Caco-2 (cell line): Measurements from ENCODE around the gene POLR2I. TPM values are rescaled to one million over a fixed set of nuclear protein-coding genes. Genes with fewer than 3 reads are reported as not detected.

Experiments used
- BruUV-seq: library from RNA; stranded (reverse); fragments of 400-500 nt; replicated peaks from 2 replicates; lab custom pipeline; 2021; lab: Mats Ljungman, UMichigan
- CTCF ChIA-PET: fragments of 300-600 bp; sonication (Branson Sonifier 250); formaldehyde crosslinking; loops from one replicate; lab custom pipeline; 2022; ENCODE audit warnings: antibody characterized with exemption; lab: Charles Lee
- POLR2A ChIA-PET: fragments of 300-600 bp; sonication (Branson Sonifier 250); formaldehyde crosslinking; loops from one replicate; lab custom pipeline; 2022; ENCODE audit warnings: antibody characterized with exemption; lab: Charles Lee
- DNase-seq, 2 experiments: peaks; one replicate each; pipeline versions ENCODE4 v3.0.0 to v3.0.0-alpha.2; 2020 to 2022
- H3K27me3 ChIP-seq: replicated peaks from 2 replicates; pipeline ENCODE4 v1.6.0; 2011; ENCODE audit warnings: low read length; ENCODE audit not compliant: control insufficient read depth, insufficient read depth
- H3K36me3 ChIP-seq: 2 replicates; pipeline ENCODE4 v1.5.1; 2011; ENCODE audit warnings: low read length; ENCODE audit not compliant: control insufficient read depth, insufficient read depth
- H3K4me1 ChIP-seq: fragments of 250-450 bp; sonication (Bioruptor Pico); 2 replicates; pipeline ENCODE4 v1.5.1; 2020; ENCODE audit warnings: mild to moderate bottlenecking
- H3K4me3 ChIP-seq: 2 replicates; pipeline ENCODE4 v1.5.1; 2011; ENCODE audit warnings: low read depth, mild to moderate bottlenecking, control low read depth, low read length
- H3K9me3 ChIP-seq: fragments of 250-450 bp; sonication (Bioruptor Pico); 2 replicates; pipeline ENCODE4 v1.5.1; 2020; ENCODE audit warnings: mild to moderate bottlenecking, moderate library complexity
- H3K27ac Mint-ChIP-seq: one replicate; pipeline ENCODE4 v1.8.0; 2022; ENCODE audit warnings: mixed read lengths; ENCODE audit not compliant: unreplicated experiment
- H3K27me3 Mint-ChIP-seq: one replicate; pipeline ENCODE4 v1.8.0; 2022; ENCODE audit warnings: mixed read lengths; ENCODE audit not compliant: insufficient read depth, unreplicated experiment
- H3K36me3 Mint-ChIP-seq: one replicate; pipeline ENCODE4 v1.8.0; 2022; ENCODE audit warnings: mild to moderate bottlenecking, mixed read lengths; ENCODE audit not compliant: insufficient read depth, unreplicated experiment
- H3K4me1 Mint-ChIP-seq: one replicate; pipeline ENCODE4 v1.8.0; 2022; ENCODE audit warnings: low read depth, mixed read lengths; ENCODE audit not compliant: unreplicated experiment
- H3K4me3 Mint-ChIP-seq: one replicate; pipeline ENCODE4 v1.8.0; 2022; ENCODE audit warnings: mild to moderate bottlenecking, moderate library complexity, mixed read lengths; ENCODE audit not compliant: unreplicated experiment
- H3K9me3 Mint-ChIP-seq: one replicate; pipeline ENCODE4 v1.8.0; 2022; ENCODE audit warnings: mixed read lengths; ENCODE audit not compliant: unreplicated experiment
- intact Hi-C: fragments of 100-400 bp; cut with micrococcal nuclease; formaldehyde crosslinking; loops from one replicate; pipeline ENCODE4 v1.10.0; 2022; ENCODE audit not compliant: unreplicated experiment
- total RNA-seq: library from RNA; stranded (reverse); gene quantifications from 2 replicates; pipeline ENCODE4 v1.2.3, GENCODE V29; 2022
- TF ChIP-seq, protein P1 (sequence below), 2 experiments: fragments of 200-600 bp in 1 of 2; IDR thresholded peaks; 1 replicate in 1 of 2; 2 replicates in 1 of 2; pipeline versions ENCODE4 v1.5.1 to v1.8.0; 2011 to 2022; ENCODE audit warnings: antibody characterized with exemption in 1 of 2, control low read depth in 1 of 2, inconsistent platforms in 1 of 2, low read depth in 1 of 2, low read length in 1 of 2, mild to moderate bottlenecking in 1 of 2, moderate library complexity in 1 of 2; ENCODE audit not compliant: insufficient read depth in 1 of 2, severe bottlenecking in 1 of 2, unreplicated experiment in 1 of 2

Gene POLR2I
- total RNA-seq, 1 experiment from 2014 or later: 129 TPM

DNA sequence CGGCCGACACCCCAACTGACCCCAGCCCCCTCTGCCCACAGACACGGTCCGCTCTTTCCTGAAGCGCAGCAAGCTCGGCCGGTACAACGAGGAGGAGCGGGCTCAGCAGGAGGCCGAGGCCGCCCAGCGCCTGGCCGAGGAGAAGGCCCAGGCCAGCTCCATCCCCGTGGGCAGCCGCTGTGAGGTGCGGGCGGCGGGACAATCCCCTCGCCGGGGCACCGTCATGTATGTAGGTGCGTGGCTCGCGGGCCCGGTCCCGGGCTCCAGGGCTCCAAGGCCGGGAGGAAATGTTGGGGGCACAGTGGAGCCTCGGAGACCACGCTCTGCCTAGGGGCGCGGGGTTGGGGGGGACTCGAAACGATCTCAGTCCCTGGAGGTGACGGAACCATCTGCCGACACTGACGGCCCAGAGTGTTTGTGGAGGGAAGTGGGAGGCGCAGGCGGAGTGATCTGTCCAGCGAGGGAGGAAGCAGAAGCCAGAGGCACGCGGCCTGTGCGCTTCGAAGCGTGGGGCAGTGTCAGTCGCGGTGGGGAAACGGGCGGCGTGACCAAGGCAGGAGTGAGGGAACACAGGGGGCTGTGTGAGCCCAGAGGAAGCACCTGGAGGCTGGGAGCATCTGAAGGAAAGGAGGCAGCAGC, 6.9 kb upstream of the POLR2I start:
- no peak for DNase-seq
- intact Hi-C loops: no loop called here
- Mint-ChIP-seq H3K4me1 (peaks cover 24% of the 10 kb centered on the region), H3K36me3 (peaks cover 48% of the 10 kb centered on the region), H3K27me3 (no peaks in the 10 kb centered on the region), H3K27ac (no peak overlapping the region), H3K4me3 (no peak overlapping the region), H3K9me3 (no peaks in the 10 kb centered on the region)
- H3K27me3 ChIP-seq: no peaks in the 10 kb centered on the region
- POLR2A ChIA-PET: no interaction called here
- no peak overlapping the region for H3K4me3 ChIP-seq
- peaks cover 1% of the 10 kb centered on the region for H3K36me3 ChIP-seq
- no TSS peak for BruUV-seq
- TF ChIP-seq, protein P1, sequence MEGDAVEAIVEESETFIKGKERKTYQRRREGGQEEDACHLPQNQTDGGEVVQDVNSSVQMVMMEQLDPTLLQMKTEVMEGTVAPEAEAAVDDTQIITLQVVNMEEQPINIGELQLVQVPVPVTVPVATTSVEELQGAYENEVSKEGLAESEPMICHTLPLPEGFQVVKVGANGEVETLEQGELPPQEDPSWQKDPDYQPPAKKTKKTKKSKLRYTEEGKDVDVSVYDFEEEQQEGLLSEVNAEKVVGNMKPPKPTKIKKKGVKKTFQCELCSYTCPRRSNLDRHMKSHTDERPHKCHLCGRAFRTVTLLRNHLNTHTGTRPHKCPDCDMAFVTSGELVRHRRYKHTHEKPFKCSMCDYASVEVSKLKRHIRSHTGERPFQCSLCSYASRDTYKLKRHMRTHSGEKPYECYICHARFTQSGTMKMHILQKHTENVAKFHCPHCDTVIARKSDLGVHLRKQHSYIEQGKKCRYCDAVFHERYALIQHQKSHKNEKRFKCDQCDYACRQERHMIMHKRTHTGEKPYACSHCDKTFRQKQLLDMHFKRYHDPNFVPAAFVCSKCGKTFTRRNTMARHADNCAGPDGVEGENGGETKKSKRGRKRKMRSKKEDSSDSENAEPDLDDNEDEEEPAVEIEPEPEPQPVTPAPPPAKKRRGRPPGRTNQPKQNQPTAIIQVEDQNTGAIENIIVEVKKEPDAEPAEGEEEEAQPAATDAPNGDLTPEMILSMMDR (IDR thresholded peaks at IDR 0.05; ENCODE audit: insufficient read depth in 1 of 2, low read depth in 1 of 2, low read length in 1 of 2, severe bottlenecking in 1 of 2, unreplicated experiment in 1 of 2): no peak
- CTCF ChIA-PET: no interaction called here
- no peaks in the 10 kb centered on the region for H3K9me3 ChIP-seq
- H3K4me1 ChIP-seq: peaks cover 9% of the 10 kb centered on the region; the same call in 1 of the 2 replicates

DNA sequence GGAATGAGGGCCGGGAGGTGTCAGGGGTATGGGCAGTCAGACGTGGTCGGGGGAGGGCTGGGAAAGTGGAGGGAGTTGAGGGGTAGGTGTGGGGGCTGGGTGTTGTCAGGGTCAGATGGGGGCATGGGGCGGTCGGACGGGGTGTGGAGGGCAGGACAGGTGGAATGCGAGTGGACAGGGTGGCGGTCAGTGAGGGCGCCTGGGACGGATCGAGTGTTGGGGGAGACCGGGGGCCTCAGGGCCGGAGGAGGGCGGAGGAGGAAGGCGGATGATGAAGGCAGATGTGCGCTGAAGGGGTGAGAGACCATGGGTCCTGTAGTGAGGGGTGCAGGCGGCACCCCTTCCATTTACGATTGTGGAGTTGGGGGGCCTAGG, 6.3 kb upstream of the POLR2I start:
- no peak overlapping the region for H3K4me3 Mint-ChIP-seq
- peaks cover 12% of the 10 kb centered on the region; the same call in 1 of the 2 replicates for H3K4me1 ChIP-seq
- ChIA-PET CTCF (no interaction called here), POLR2A (no interaction called here)
- no peak overlapping the region for H3K27ac Mint-ChIP-seq
- no peak overlapping the region for H3K4me3 ChIP-seq
- no peak for DNase-seq
- H3K9me3 ChIP-seq: no peaks in the 10 kb centered on the region
- no peaks in the 10 kb centered on the region for H3K27me3 ChIP-seq
- BruUV-seq: no TSS peak
- peaks cover 54% of the 10 kb centered on the region for H3K36me3 Mint-ChIP-seq
- intact Hi-C loops: no loop called here
- no peaks in the 10 kb centered on the region for H3K27me3 Mint-ChIP-seq
- H3K36me3 ChIP-seq: peaks cover 1% of the 10 kb centered on the region
- TF ChIP-seq, protein P1 (IDR thresholded peaks at IDR 0.05; ENCODE audit: insufficient read depth in 1 of 2, low read depth in 1 of 2, low read length in 1 of 2, severe bottlenecking in 1 of 2, unreplicated experiment in 1 of 2): no peak
- H3K4me1 Mint-ChIP-seq: peaks cover 30% of the 10 kb centered on the region
- no peaks in the 10 kb centered on the region for H3K9me3 Mint-ChIP-seq

DNA sequence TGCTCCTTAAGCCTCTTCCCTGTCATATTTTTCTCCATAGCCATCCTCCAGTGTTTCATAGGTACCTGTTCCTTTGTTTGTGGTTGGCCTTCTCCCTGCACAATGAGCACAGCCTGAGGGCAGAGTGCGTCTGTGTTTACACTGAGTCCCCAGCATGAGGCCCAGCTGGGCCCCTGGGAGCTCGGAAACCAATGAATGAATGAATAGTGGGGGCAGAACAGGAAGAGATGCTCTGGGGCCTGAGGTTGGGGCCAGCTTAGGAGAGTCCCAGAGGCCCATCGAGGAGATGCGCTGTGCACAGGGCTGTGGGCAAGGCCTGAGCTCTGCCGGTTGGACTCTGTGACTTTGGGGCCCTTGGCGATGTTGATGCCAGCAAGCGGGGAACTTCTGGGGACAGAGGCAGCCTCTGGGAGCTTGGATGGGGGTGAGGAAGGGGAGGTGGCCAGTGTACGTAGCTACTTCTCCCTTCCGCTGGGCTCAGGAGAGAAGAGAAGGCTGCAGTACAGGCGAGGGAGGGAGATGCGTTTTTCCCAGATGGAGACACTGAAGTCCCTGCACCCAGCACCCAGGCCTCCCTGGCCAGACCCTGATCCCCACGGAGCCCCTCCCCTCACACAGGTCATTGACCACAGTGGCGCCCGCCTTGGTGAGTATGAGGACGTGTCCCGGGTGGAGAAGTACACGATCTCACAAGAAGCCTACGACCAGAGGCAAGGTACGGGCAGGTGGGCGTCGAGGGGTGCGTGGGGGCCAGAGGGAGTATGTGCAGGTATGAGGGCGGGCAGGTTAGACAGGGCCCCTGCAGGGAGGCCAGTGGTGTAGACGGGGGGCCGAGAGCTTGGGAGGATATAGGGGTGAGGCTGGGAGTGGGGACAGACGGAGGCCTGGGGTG, 5.7 kb upstream of the POLR2I start:
- Mint-ChIP-seq H3K9me3 (no peaks in the 10 kb centered on the region), H3K4me1 (peaks cover 30% of the 10 kb centered on the region), H3K27ac (peak overlapping the region; percentile 17), H3K4me3 (peak overlapping the region; percentile 17), H3K36me3 (peaks cover 54% of the 10 kb centered on the region), H3K27me3 (no peaks in the 10 kb centered on the region)
- peaks cover 13% of the 10 kb centered on the region; the same call in 1 of the 2 replicates for H3K4me1 ChIP-seq
- intact Hi-C loops: no loop called here
- H3K36me3 ChIP-seq: peaks cover 1% of the 10 kb centered on the region
- CTCF ChIA-PET: no interaction called here
- POLR2A ChIA-PET: interaction anchor here (0.5 kb wide), 1 partner anchor 418 kb away, joined by 3 read pairs; no protein-coding TSS in a partner anchor
- H3K27me3 ChIP-seq: no peaks in the 10 kb centered on the region
- no TSS peak for BruUV-seq
- DNase-seq: peak; percentile 39 to 62
- H3K9me3 ChIP-seq: no peaks in the 10 kb centered on the region
- TF ChIP-seq, protein P1 (IDR thresholded peaks at IDR 0.05; ENCODE audit: insufficient read depth in 1 of 2, low read depth in 1 of 2, low read length in 1 of 2, severe bottlenecking in 1 of 2, unreplicated experiment in 1 of 2): no peak
- H3K4me3 ChIP-seq: no peak overlapping the region
